HCT116 (cell line): ENCODE data around the gene IGF2BP3. TPM values are rescaled to one million over a fixed set of nuclear protein-coding genes. Genes with fewer than 3 reads are reported as not detected.

Source experiments
- ATAC-seq: fragments of 200-7000 bp; cut with Tn5 transposase; 2 replicates; pipeline ENCODE4 v1.9.1; 2020; ENCODE audit warnings: mild to moderate bottlenecking, moderate library complexity
- BruUV-seq: library from RNA; stranded (reverse); fragments of 400-500 nt; replicated peaks from 2 replicates; lab custom pipeline; 2021; lab: Mats Ljungman, UMichigan
- CTCF ChIA-PET: fragments of 300-600 bp; sonication (Branson Sonifier 250); formaldehyde crosslinking; loops from one replicate; lab custom pipeline; 2021; ENCODE audit warnings: antibody characterized with exemption; lab: Charles Lee
- POLR2A ChIA-PET: fragments of 300-600, 350-600 bp; sonication (Branson Sonifier 250); formaldehyde crosslinking; loops from one replicate; lab custom pipeline; 2021; ENCODE audit warnings: antibody characterized with exemption; lab: Charles Lee
- RAD21 ChIA-PET, 2 experiments: fragments of 300-600 bp; sonication (Branson Sonifier 250); formaldehyde crosslinking; loops; one replicate each; lab custom pipeline; 2023; ENCODE audit warnings: low total read pairs in 2 of 2; ENCODE audit not compliant: uncharacterized antibody in 2 of 2, unreplicated experiment in 2 of 2, low non-redundant PET in 1 of 2; lab: Charles Lee
- DNase-seq: peaks from one replicate; pipeline ENCODE4 v3.0.0-alpha.2; 2010; ENCODE audit warnings: low read depth, low spot score
- H2AFZ ChIP-seq: fragments of 200-600 bp; shearing (Covaris generic), sonication (generic); 2 replicates; pipeline ENCODE4 v1.6.1; 2017; ENCODE audit warnings: low read depth, mixed run types, mixed read lengths, antibody characterized with exemption, low read length; ENCODE audit not compliant: poor library complexity, severe bottlenecking
- H3K27ac ChIP-seq: 2 replicates; pipeline ENCODE4 v1.5.1; 2012; ENCODE audit warnings: low read depth, low read length
- H3K27me3 ChIP-seq: fragments of 200-600 bp; sonication (generic); 2 replicates; pipeline ENCODE4 v1.6.1; 2016; ENCODE audit warnings: mixed run types, low read length, mixed read lengths; ENCODE audit not compliant: insufficient read depth
- H3K36me3 ChIP-seq, 2 experiments: fragments of 200-500 bp in 1 of 2; fragments of 200-600 bp in 1 of 2; sonication (Bioruptor generic) in 1 of 2; sonication (generic) in 1 of 2; 2 replicates each; pipeline versions ENCODE4 v1.5.1 to v1.6.1; 2014 to 2016; ENCODE audit warnings: low read length in 2 of 2, inconsistent platforms in 1 of 2, mixed read lengths in 1 of 2, mixed run types in 1 of 2; ENCODE audit not compliant: insufficient read depth in 2 of 2, control insufficient read depth in 1 of 2
- H3K4me1 ChIP-seq, 2 experiments: fragments of 200-600 bp in 1 of 2; sonication (generic) in 1 of 2; 2 replicates each; pipeline versions ENCODE4 v1.5.1 to v1.6.1; 2012 to 2017; ENCODE audit warnings: low read length in 2 of 2, inconsistent platforms in 1 of 2, mild to moderate bottlenecking in 1 of 2, mixed read lengths in 1 of 2, mixed run types in 1 of 2, moderate library complexity in 1 of 2; ENCODE audit not compliant: insufficient read depth in 2 of 2, control insufficient read depth in 1 of 2
- H3K4me2 ChIP-seq: fragments of 200-600 bp; sonication (generic); 2 replicates; pipeline ENCODE4 v1.6.1; 2017; ENCODE audit warnings: mixed run types, low read length, mixed read lengths
- H3K4me3 ChIP-seq, 2 experiments: fragments of 200-600 bp in 1 of 2; sonication (generic) in 1 of 2; replicated peaks in 1 of 2; 2 replicates each; pipeline ENCODE4 v1.5.1; 2011 to 2016; ENCODE audit warnings: low read length in 2 of 2, control low read depth in 1 of 2, low read depth in 1 of 2, mild to moderate bottlenecking in 1 of 2, mixed read lengths in 1 of 2, mixed run types in 1 of 2
- H3K79me2 ChIP-seq: fragments of 200-600 bp; sonication (generic); 2 replicates; pipeline ENCODE4 v1.6.1; 2017; ENCODE audit warnings: mild to moderate bottlenecking, mixed run types, low read length, moderate library complexity, mixed read lengths; ENCODE audit not compliant: insufficient read depth
- H3K9ac ChIP-seq: fragments of 200-600 bp; sonication (generic); 2 replicates; pipeline ENCODE4 v1.6.1; 2016; ENCODE audit warnings: low read length, mixed read lengths
- H3K9me2 ChIP-seq: fragments of 200-600 bp; sonication (generic), shearing (Covaris generic); 2 replicates; pipeline ENCODE4 v1.6.1; 2017; ENCODE audit warnings: mixed run types, mild to moderate bottlenecking, moderate library complexity; ENCODE audit not compliant: insufficient read depth
- H3K9me3 ChIP-seq, 2 experiments: fragments of 200-500 bp in 1 of 2; fragments of 200-600 bp in 1 of 2; sonication (Bioruptor generic) in 1 of 2; sonication (generic) in 1 of 2; 2 replicates each; pipeline ENCODE4 v1.6.1; 2014 to 2017; ENCODE audit warnings: low read length in 2 of 2, mixed read lengths in 2 of 2, inconsistent platforms in 1 of 2, low read depth in 1 of 2, mild to moderate bottlenecking in 1 of 2, mixed run types in 1 of 2, moderate library complexity in 1 of 2; ENCODE audit not compliant: control insufficient read depth in 1 of 2, insufficient read depth in 1 of 2
- H4K20me1 ChIP-seq: fragments of 200-600 bp; sonication (generic), shearing (Covaris generic); 2 replicates; pipeline ENCODE4 v1.6.1; 2017; ENCODE audit warnings: mixed run types, mild to moderate bottlenecking, moderate library complexity; ENCODE audit not compliant: insufficient read depth
- CBX3 ChIP-seq: IDR thresholded peaks from 2 replicates; pipeline ENCODE4 v1.6.1; 2012; ENCODE audit warnings: low read depth
- ELF1 ChIP-seq: IDR thresholded peaks from 2 replicates; pipeline ENCODE4 v1.6.1; 2012; ENCODE audit warnings: low read depth, borderline replicate concordance
- EZH2 ChIP-seq: fragments of 200-600 bp; sonication (generic); IDR thresholded peaks from 2 replicates; pipeline ENCODE4 v1.6.1; 2017; ENCODE audit warnings: antibody characterized with exemption, mixed run types
- JUND ChIP-seq: IDR thresholded peaks from 2 replicates; pipeline ENCODE4 v1.6.1; 2012
- MAX ChIP-seq: IDR thresholded peaks from 2 replicates; pipeline ENCODE4 v1.6.1; 2012
- POLR2AphosphoS5 ChIP-seq: IDR thresholded peaks from 2 replicates; pipeline ENCODE4 v1.6.1; 2011; ENCODE audit warnings: mild to moderate bottlenecking, low read depth, low read length, moderate library complexity
- RAD21 ChIP-seq: IDR thresholded peaks from 2 replicates; pipeline ENCODE4 v1.6.1; 2012; ENCODE audit warnings: low read depth, mild to moderate bottlenecking
- REST ChIP-seq: IDR thresholded peaks from 2 replicates; pipeline ENCODE4 v1.6.1; 2012; ENCODE audit warnings: low read depth
- SIN3A ChIP-seq: IDR thresholded peaks from 2 replicates; pipeline ENCODE4 v1.6.1; 2012; ENCODE audit warnings: low read depth
- SP1 ChIP-seq: IDR thresholded peaks from 2 replicates; pipeline ENCODE4 v1.6.1; 2012; ENCODE audit warnings: low read depth
- SRF ChIP-seq: IDR thresholded peaks from 2 replicates; pipeline ENCODE4 v1.6.1; 2012; ENCODE audit warnings: low read depth
- TCF7L2 ChIP-seq: IDR thresholded peaks from 2 replicates; pipeline ENCODE4 v1.7.0; 2011; ENCODE audit warnings: borderline replicate concordance, inconsistent platforms; ENCODE audit not compliant: insufficient read depth, insufficient read length; ENCODE audit errors: extremely low read depth
- YY1 ChIP-seq: IDR thresholded peaks from 2 replicates; pipeline ENCODE4 v1.6.1; 2011; ENCODE audit warnings: low read length, low read depth, moderate library complexity, mild to moderate bottlenecking; ENCODE audit not compliant: insufficient replicate concordance; ENCODE audit errors: extremely low read depth
- ZNF274 ChIP-seq: fragments of 200-500 bp; sonication (Bioruptor generic); IDR thresholded peaks from 2 replicates; pipeline ENCODE4 v1.6.1; 2014; ENCODE audit warnings: mild to moderate bottlenecking, low read depth, low read length, inconsistent platforms
- intact Hi-C: fragments of 100-400 bp; cut with micrococcal nuclease; formaldehyde crosslinking; loops from 2 replicates; pipeline ENCODE4 v1.10.0; 2022
- total RNA-seq: library from RNA; stranded (reverse); gene quantifications from one replicate; pipeline ENCODE4 v1.2.1, GENCODE V29; 2021; ENCODE audit not compliant: unreplicated experiment
- TF ChIP-seq, protein P1 (sequence below): IDR thresholded peaks from 2 replicates; pipeline ENCODE4 v1.6.1; 2012
- TF ChIP-seq, protein P2 (sequence below): IDR thresholded peaks from 2 replicates; pipeline ENCODE4 v1.6.1; 2011; ENCODE audit warnings: mild to moderate bottlenecking, low read length, moderate library complexity; ENCODE audit not compliant: insufficient replicate concordance; ENCODE audit errors: extremely low read depth

Gene IGF2BP3
- total RNA-seq, 1 experiment from 2014 or later, result 79.1 TPM

DNA sequence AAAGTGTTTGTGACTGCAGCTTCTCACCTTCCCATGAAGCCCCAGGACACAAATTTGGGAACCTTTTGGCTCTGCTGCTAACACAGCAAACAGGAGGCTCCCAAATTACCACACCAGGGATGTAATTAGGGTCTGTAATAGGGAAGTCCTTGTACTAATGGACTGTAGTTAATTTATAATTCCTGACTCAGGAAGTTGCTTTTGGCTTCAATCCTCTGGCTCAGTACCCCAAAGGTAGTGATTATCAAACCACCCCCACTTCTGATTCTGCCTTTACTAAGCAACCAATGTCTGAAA lies 174.9 kb downstream of the IGF2BP3 start:
- TF ChIP-seq RAD21 (no peak), CBX3 (no peak), TCF7L2 (no peak), EZH2 (no peak), SRF (no peak), SP1 (no peak), MAX (no peak), ZNF274 (no peak), ELF1 (no peak), SIN3A (no peak), YY1 (no peak), REST (no peak), POLR2AphosphoS5 (no peak), JUND (no peak)
- TF ChIP-seq, protein P1, sequence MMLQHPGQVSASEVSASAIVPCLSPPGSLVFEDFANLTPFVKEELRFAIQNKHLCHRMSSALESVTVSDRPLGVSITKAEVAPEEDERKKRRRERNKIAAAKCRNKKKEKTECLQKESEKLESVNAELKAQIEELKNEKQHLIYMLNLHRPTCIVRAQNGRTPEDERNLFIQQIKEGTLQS, result no peak
- TF ChIP-seq, protein P2, sequence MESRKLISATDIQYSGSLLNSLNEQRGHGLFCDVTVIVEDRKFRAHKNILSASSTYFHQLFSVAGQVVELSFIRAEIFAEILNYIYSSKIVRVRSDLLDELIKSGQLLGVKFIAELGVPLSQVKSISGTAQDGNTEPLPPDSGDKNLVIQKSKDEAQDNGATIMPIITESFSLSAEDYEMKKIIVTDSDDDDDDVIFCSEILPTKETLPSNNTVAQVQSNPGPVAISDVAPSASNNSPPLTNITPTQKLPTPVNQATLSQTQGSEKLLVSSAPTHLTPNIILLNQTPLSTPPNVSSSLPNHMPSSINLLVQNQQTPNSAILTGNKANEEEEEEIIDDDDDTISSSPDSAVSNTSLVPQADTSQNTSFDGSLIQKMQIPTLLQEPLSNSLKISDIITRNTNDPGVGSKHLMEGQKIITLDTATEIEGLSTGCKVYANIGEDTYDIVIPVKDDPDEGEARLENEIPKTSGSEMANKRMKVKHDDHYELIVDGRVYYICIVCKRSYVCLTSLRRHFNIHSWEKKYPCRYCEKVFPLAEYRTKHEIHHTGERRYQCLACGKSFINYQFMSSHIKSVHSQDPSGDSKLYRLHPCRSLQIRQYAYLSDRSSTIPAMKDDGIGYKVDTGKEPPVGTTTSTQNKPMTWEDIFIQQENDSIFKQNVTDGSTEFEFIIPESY, result no peak
- Histone ChIP-seq H3K4me2 (no peak overlapping the region), H3K27me3 (no peaks in the 10 kb centered on the region), H3K9me2 (no peaks in the 10 kb centered on the region), H3K9ac (no peak overlapping the region), H3K36me3 (no peaks in the 10 kb centered on the region; a peak in 1 of 4 replicates), H3K4me1 (peaks cover 15 to 49% of the 10 kb centered on the region in 2 experiments; a peak in 3 of 4 replicates), H3K27ac (no peak overlapping the region), H2AFZ (peak overlapping the region; percentile 19), H3K79me2 (peaks cover 12% of the 10 kb centered on the region), H3K4me3 (no peak overlapping the region), H4K20me1 (no peaks in the 10 kb centered on the region), H3K9me3 (no peaks in the 10 kb centered on the region)
- CTCF ChIA-PET, result interaction anchor here (1.7 kb wide), 1 partner anchor 22 kb away, joined by 5 read pairs; no protein-coding TSS in a partner anchor
- ATAC-seq (no peak), DNase-seq (no peak)
- POLR2A ChIA-PET, result interaction anchor here (1.6 kb wide), 1 partner anchor 20 kb away, joined by 4 read pairs; no protein-coding TSS in a partner anchor
- intact Hi-C loops, result loop anchor here (5.0 kb wide), 1 partner anchor 188 kb away; the partner anchor contains the start of gene KLHL7
- RAD21 ChIA-PET, result no interaction called here
- no TSS peak for BruUV-seq
